Measurements from ENCODE around the gene PRPF19.

PRPF19 gene

DNA sequence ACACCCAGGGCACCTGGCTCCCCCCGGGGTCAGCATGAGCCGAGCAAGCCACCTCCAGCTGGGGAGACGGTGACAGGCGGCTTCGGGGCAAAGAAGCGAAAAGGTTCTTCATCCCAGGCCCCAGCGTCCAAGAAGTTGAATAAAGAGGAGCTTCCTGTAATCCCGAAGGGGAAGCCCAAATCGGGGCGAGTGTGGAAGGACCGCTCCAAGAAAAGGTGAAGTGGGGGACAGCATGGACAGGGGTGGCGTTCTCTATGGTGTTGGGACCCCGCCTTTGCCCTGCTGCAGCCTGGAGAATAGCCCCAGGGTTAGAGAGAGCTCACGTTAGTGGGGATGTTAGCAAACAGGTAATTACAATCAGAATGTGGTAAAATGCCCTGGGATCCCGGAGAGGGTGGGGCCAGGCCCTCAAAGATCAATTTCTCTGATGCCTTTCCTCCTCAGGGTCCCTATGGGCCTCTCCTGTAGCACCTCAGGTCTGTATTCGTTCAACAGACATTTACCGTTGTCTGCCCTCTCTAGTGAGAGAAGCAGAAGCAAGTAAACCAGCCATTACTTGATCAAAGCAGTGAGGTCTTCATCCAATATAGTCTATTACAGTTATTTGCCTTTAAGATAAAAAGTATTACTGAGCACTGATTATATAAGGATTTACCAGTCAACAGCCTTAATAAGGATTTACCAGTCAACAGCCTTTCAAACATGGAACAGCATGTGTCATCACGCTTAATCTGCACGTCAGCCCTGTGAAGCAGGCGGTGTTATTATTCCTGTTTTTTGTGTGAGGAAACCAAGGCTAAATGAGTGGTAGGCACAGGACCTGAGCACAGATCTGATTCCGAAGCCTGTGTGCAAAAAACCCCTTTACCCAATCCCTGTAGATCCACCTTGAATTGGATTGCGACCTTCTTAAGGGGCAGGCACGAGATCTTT lies 63.5 kb downstream of the PRPF19 start:
- Histone ChIP-seq H3K4me3 (peak overlapping the region; percentile 88), H3K9ac (peak overlapping the region; percentile 92), H3K4me1 (peaks cover 56% of the 10 kb centered on the region), H3K27ac (peak overlapping the region; percentile 88), H3K27me3 (no peaks in the 10 kb centered on the region), H3K9me3 (no peaks in the 10 kb centered on the region), H3K4me2 (peak overlapping the region; percentile 97), H4K20me1 (peaks cover 50% of the 10 kb centered on the region), H3K36me3 (peaks cover 13% of the 10 kb centered on the region; the same call in 1 of the 2 replicates)
- TF ChIP-seq Cebpa-rat (IDR thresholded peaks at IDR 0.05): no peak

DNA sequence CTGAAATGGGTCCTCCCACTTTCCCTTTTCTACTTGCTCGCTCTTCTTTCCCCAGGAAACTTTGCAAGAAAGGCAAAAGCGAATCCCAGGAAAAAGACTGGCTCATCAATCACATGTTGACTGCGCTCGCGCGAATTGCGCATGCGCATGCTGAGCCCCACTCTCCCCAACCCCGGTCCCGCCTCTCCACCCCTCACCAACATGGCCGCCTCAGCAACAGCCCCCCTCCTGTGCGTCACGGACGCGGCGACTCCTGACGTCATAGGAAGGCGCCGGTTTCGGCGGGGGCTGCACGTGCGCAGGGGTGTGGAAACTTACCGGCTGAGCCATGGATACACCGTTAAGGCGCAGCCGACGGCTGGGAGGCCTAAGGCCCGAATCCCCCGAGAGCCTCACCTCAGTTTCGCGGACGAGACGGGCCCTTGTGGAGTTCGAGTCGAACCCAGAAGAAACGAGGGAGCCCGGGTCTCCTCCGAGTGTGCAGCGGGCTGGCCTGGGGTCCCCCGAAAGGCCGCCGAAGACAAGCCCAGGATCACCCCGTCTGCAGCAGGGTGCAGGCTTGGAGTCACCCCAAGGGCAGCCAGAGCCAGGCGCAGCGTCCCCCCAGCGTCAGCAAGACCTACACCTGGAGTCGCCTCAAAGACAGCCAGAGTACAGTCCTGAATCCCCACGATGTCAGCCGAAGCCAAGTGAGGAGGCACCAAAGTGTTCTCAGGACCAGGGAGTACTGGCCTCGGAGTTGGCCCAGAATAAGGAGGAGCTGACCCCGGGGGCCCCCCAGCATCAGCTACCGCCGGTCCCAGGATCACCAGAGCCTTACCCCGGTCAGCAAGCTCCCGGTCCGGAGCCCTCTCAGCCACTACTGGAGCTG lies 64.4 kb downstream of the PRPF19 start, which contains the start of gene CCDC86:
CCDC86 (plus strand) TSS at position 317 of the 871 bp plus-strand sequence; CDS start at position 329, 12 bp downstream.
- no peaks in the 10 kb centered on the region for H3K27me3 ChIP-seq
- peak within 1 kb of the TSS; percentile 97 for H3K4me2 ChIP-seq
- H3K27ac ChIP-seq: peak within 1 kb of the TSS; percentile 88
- H3K4me3 ChIP-seq: peak within 1 kb of the TSS; percentile 88
- H4K20me1 ChIP-seq: peaks cover 41% of the 10 kb centered on the region
- peaks cover 47% of the 10 kb centered on the region for H3K4me1 ChIP-seq
- TF ChIP-seq Cebpa-rat (IDR thresholded peaks at IDR 0.05): no peak
- peak within 1 kb of the TSS; percentile 92 for H3K9ac ChIP-seq
- H3K36me3 ChIP-seq: peaks cover 10% of the 10 kb centered on the region; the same call in 1 of the 2 replicates
- no peaks in the 10 kb centered on the region for H3K9me3 ChIP-seq

Data from BLaER1 (cell line).